K562 (cell line): ENCODE data around the gene HMGN1. TPM values are rescaled to one million over a fixed set of nuclear protein-coding genes. Genes with fewer than 3 reads are reported as not detected.

Experiments used
- AFF4 ChIP-seq: sonication (generic); formaldehyde crosslinking; IDR thresholded peaks from 2 replicates; pipeline ENCODE4 v1.8.0; 2023; ENCODE audit warnings: mild to moderate bottlenecking, missing genetic modification reagents
- MGA ChIP-seq: fragments of 450-650 bp; IDR thresholded peaks from 2 replicates; pipeline ENCODE4 v1.6.1; 2016; ENCODE audit warnings: mild to moderate bottlenecking, moderate library complexity
- MXD1 ChIP-seq: fragments of 250-450 bp; sonication (Bioruptor Pico); IDR thresholded peaks from 2 replicates; pipeline ENCODE4 v1.8.0; 2021; ENCODE audit warnings: borderline replicate concordance, mild to moderate bottlenecking, moderate library complexity; ENCODE audit not compliant: poor library complexity, severe bottlenecking
- ZNF592 ChIP-seq: fragments of 450-650 bp; IDR thresholded peaks from 2 replicates; pipeline ENCODE4 v1.6.1; 2017; ENCODE audit warnings: antibody characterized with exemption, mild to moderate bottlenecking
- polyA plus RNA-seq, 8 experiments: library from polyadenylated mRNA; depleted of rRNA in 4 of 8; stranded (reverse) in 5 of 8; unstranded in 3 of 8; fragments of >200 nt; fragmentation: Nextera tagmentation in 2 of 8; fragmentation: Illumina TruSeq in 1 of 8; extraction: Ambion mirVana in 2 of 8; extraction: Trizol in 1 of 8; gene quantifications; 2 replicates each; pipeline versions ENCODE4 v1.2.1 to v1.2.3, GENCODE V29; 2011 to 2014; ENCODE audit warnings: inconsistent platforms in 1 of 8, missing spikeins in 1 of 8
- total RNA-seq, 7 experiments: library from RNA; depleted of rRNA in 6 of 7; stranded (reverse); fragments of >200 nt in 6 of 7; fragmentation: Illumina TruSeq in 2 of 7; extraction: Trizol in 2 of 7; gene quantifications; 2 replicates each; pipeline versions ENCODE4 v1.2.1 to v1.2.3, GENCODE V29; 2011 to 2021; ENCODE audit warnings: low replicate concordance in 1 of 7

The HMGN1 gene
- total and polyA plus RNA-seq, 9 of the 15 experiments (the other 6 are each of a cell fraction or from before 2014, with no cell fraction given): 124 to 626 (median 498) TPM

GRCh38 chr21:39379986-39380891 is 31.4 kb upstream of the HMGN1 start (continued):
- peak; percentile 73; the same call in 1 of the 2 replicates for TF ChIP-seq ZNF592
- TF ChIP-seq MXD1: no peak
- no peak for TF ChIP-seq AFF4 (CRISPR knock-in tag)
- TF ChIP-seq MGA: peak; percentile 74
